ENCODE data around the gene C6orf47.

Gene C6orf47

GRCh38 chr6:31661262-31662123, 915 bp upstream of the C6orf47 start:
- DNase-seq: no peak

DNA sequence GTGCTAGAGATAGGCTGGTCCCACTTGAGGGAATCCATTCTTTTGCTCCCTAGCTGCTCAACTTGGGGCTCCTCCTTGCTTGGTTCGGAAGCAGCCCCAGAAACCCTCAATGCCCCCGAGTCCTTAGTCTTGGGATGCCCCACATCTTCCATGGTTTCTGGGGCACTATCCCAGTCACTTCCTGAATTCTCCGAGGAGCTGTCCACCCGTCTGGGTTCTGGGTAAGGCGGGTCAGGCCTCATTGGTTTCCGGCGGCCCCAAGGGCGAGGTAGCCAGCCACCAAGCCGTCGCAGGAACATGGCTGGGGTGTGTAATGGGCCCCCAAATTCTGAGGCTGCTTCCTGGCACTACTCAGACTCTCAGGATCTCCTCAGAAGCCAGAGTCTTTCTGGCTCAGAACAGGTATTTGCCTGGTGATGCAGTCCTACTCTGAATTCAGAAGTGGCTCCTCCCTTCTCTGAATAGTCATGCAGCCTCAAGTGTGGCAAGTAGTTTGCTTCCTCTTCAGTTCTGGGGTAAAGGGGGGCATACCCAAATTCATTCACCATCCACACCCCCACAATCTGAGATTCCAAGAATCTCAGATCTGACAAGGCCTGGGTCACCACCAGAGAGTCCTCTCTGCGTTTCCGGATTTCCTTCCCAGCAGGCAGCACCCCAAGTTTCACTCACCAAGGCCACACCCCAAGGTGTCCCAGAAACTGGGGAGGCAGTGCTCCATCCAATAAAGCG, 763 bp downstream of the C6orf47 start:
- DNase-seq: peak; percentile 28

DNA sequence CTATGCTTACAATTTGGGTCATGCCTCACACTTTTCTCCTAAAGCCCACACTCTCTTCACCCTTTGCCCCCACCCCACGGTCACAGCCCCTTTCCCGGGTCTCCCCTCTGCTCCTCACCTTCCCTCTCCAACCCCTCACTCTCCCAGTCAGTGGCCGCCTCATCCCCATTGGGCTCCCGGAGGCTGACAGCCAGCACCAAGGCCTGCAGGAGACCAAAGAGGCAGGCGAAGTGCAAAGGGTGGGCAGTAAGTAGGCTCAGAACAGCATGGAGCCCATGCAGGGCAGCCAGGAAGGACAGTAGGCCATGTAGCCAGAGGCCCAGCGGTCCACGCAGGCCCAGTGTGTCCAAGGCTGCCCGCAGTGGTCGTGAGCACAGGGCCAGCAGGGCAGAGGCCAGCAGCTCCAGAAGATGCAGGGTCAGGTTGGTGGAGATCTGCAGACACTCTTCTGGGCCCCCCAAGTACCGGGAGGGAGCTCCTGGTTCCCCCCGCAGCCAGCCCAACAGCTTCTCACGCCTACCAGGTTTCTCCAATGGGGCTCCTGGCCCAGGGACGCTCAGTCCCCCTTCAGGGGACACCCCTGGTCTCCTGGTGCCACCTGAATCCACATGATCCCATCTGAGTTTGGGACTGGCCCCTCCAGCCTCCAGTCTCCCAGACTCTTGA, 1.5 kb downstream of the C6orf47 start:
- no peak for DNase-seq

DNA sequence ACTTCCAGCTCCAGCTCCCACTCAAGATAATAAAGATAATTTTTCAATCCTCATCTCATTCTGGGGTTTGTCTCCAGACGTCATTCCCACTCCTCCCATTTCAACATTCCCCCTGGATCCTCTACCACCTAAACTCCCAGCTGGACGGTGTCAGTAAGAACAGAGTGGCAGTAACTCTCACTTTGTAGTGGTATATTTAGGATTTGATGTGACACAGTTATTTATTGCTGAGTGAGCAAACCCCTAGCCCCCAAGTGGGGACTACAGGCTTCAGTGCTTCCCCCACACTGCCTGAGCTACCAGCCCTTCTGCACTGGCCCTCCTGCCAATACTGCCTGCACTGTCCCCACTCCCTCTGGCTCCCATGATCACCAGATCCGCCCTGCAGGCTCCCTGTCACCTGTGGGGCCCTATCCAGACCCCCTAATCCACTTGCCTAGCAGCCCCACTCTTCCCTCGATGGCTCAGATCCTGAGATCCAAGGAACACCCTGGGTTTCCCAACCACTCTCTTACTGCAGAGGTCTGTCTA, 2.4 kb downstream of the C6orf47 start:
- no peak for DNase-seq

DNA sequence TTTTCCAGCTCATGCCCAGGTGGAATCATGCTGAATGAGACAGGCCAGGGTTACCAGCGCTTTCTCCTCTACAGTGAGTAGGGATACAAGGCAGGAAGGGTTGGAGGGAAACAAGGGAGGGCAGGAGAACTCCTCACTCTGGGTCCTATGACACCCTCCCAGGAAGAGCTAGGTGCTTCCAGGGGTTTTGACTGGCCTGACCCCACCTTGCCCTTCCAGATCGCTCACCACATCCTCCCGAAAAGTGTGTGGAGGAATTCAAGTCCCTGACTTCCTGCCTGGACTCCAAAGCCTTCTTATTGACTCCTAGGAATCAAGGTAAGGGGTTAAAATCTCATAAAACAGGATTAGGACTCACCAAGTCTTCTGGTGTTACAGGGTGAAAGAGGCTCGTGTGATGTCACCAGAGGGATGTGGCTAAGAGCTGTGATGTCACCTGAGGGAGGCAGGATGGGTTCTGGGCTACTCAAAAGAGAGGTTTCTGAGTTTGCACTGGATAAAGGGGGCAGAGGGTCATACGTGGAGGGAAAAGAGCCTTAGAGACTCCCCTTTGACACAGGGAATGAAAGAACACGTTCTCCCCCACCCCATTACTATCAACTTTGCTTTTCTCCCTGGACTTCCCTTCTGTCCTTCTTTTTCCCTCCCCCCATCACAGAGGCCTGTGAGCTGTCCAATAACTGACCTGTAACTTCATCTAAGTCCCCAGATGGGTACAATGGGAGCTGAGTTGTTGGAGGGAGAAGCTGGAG, 3.0 kb downstream of the C6orf47 start:
- no peak for DNase-seq

- DNase-seq: no peak
Observed at GRCh38 chr6:31655349-31656237, 5.0 kb downstream of the C6orf47 start, which contains the start of gene APOM. APOM (plus strand) TSS chr6:31655894; CDS start chr6:31655967, 73 bp downstream.

GRCh38 chr6:31654574-31655348, 5.8 kb downstream of the C6orf47 start:
- DNase-seq: no peak

GRCh38 chr6:31652925-31653724, 7.5 kb downstream of the C6orf47 start:
- DNase-seq: no peak

DNA sequence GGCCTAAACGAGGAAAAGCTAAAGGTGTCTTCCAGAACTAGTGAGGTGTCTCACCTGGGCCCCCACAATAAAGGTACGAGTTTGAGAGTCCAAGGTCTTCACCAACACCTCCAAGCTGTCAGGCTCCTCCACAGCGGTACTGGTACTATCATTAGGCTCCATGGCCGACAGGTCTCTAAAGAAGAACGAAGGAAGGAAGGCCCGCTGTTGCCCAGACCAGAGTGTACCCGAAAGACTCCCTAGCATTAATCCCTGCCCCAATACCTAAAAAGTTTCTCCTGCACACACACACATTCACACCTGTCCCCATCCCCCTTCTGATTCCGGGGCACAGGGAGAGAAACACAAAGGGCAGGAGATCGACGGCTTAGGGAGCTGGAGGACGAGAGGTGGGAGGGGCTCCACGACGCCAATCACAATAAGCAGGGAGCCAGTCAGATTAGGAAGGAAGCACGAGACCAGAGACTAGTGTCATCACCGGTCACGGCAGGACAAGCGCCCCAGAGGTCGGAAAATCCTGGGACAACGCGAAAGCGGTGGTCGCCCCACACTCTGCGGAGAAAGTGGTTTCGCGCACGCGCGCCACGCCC, 8.9 kb downstream of the C6orf47 start:
- DNase-seq: no peak

DNA sequence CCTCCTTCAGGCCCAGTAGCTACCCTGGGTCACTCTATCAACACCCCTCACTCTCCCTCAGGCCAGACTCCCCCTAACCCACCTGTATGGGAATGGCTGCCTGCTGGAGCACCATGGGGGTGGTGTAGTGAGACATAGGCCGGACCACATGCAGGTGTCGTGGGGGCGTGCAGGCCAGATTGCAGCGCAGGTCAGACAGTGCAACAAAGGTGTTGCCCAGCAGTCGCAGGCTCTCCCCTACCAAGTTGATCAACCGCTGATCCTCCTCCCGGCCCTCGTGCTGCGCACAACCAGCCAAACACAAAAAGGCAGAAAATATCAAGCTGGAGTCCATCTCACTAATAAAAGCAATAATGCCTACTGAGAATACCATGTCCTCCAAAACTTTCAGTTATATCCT, 15.3 kb downstream of the C6orf47 start:
- no peak for DNase-seq

DNA sequence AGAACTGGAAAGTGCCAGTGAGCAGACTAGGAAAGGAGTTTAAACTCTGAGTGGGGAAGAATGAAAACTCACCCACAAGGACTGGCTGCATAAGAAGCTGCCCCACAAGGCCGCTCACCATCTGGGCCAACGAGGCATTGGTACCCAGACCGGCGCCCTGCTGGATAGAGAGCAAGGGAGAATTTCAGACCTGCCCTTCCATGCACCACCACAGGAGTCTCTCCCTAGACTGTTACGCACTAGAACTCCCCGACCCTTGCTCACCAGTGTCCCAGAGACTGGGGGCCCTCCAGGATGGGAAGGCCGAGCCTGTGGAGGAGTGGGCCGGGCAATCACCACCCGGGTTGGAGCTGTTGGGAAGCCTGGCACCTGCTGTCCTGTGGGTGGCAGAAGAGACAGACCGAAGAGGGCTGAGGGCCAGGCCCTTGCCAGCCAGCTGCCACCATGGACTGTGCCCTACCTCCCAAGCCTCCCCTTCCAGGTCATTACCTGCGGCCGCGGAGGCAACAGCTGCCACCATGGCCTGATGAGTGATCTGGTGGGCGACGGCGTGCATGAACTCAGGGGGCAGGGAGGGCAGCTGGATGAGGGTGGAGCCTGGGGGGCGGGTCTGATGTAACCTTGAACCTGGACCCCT, 16.6 kb downstream of the C6orf47 start:
- DNase-seq: no peak

DNA sequence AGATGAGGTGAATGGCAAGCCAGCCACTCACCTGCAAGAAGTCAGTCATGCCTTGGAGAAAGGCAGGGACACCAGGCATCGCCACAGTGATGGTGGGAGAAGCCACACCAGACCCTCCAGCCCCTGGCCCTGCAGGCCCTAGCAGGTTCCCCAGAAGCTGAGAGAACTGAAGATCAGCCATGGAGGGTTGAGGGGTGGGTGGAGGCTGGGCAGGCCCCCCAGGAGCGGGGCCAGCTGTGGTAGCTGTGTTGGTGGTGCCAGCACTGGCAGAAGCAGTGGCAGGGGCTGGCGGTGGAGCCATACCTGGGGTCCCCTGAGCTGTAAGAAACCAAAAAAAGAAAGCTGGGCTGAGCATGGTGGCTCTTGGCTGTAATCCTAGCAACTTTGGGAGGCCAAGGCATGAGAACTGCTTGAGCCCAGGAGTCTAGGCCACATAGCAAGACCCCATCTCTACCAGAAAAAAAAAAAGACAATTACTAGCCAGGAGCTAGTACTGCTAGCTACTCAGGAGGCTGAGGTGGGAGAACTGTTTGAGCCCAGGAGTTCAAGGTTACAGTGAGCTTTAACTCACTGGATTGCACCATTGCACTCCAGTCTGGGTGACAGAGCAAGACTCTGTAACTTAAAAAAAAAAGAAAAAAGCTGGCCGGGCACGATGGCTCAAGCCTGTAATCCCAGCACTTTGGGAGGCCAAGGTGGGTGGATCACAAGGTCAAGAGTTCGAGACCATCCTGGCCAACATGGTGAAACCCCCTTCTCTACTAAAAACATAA, 17.6 kb downstream of the C6orf47 start:
- no peak for DNase-seq

GRCh38 chr6:31641370-31641769, 19.2 kb downstream of the C6orf47 start:
- no peak for DNase-seq

GRCh38 chr6:31640612-31641011, 20.0 kb downstream of the C6orf47 start:
- DNase-seq: no peak

- DNase-seq: no peak
Observed at GRCh38 chr6:31639449-31639861, 21.1 kb downstream of the C6orf47 start.

DNA sequence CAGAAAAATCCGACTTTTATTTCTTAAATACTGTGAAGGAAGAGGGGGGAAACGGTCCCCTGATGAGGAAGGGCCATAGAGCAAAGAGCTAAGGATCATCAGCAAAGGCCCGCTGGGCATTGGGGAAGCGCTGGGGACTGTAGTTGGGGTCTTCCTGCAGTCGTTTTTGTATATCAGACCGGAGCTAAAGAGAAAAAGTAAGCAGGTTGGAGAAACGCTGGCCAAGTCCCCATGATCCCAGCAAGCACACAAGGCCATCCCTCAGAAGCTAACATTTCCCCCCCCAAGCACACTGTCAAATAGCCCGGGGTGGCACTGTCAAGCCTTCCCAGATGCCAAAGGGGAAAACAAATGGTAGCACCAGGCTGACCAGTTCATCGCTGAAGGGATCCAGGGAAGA, 21.5 kb downstream of the C6orf47 start:
- no peak for DNase-seq
